GM12801 (cell line): Measurements from ENCODE around the gene HOXC4.

Experiments used
- CTCF ChIP-seq: IDR thresholded peaks from one replicate; pipeline ENCODE4 v1.5.1; 2011; ENCODE audit warnings: control low read depth; ENCODE audit not compliant: insufficient read length; ENCODE audit errors: extremely low read depth

The HOXC4 gene

GRCh38 chr12:54049108-54049507 lies 4.5 kb upstream of the HOXC4 start:
- no peak for TF ChIP-seq CTCF

- no peak for TF ChIP-seq CTCF
Measured at GRCh38 chr12:54050482-54050810, 3.2 kb upstream of the HOXC4 start.

- TF ChIP-seq CTCF, result no peak
Measured at GRCh38 chr12:54051026-54051842, 2.4 kb upstream of the HOXC4 start.

GRCh38 chr12:54051874-54052437 lies 1.7 kb upstream of the HOXC4 start:
- no peak for TF ChIP-seq CTCF

- no peak for TF ChIP-seq CTCF
Measured at GRCh38 chr12:54052438-54053002, 1.1 kb upstream of the HOXC4 start.

GRCh38 chr12:54053003-54053750 lies 458 bp upstream of the HOXC4 start:
- no peak for TF ChIP-seq CTCF

GRCh38 chr12:54054742-54055194 lies 1.1 kb downstream of the HOXC4 start:
- TF ChIP-seq CTCF, result no peak
